ENCODE data around the gene CYB5RL.

The CYB5RL gene

GRCh38 chr1:54207287-54207686, 7.5 kb upstream of the CYB5RL start:
- no peak for DNase-seq (ENCODE audit: low spot score)
- TF ChIP-seq CTCF (IDR thresholded peaks at IDR 0.05; ENCODE audit: extremely low read depth, missing control alignments): no peak

- TF ChIP-seq CTCF (IDR thresholded peaks at IDR 0.05; ENCODE audit: extremely low read depth, missing control alignments): no peak
- no peak for DNase-seq (ENCODE audit: low spot score)
These were observed 4.4 kb upstream of the CYB5RL start for GRCh38 chr1:54204199-54204598.

GRCh38 chr1:54200519-54200997, 728 bp upstream of the CYB5RL start:
- TF ChIP-seq CTCF (IDR thresholded peaks at IDR 0.05; ENCODE audit: extremely low read depth, missing control alignments): no peak
- no peak for DNase-seq (ENCODE audit: low spot score)

GRCh38 chr1:54199151-54199764, 572 bp downstream of the CYB5RL start:
- DNase-seq (ENCODE audit: low spot score): peak; percentile 28
- TF ChIP-seq CTCF (IDR thresholded peaks at IDR 0.05; ENCODE audit: extremely low read depth, missing control alignments): no peak

GRCh38 chr1:54193453-54193852, 6.4 kb downstream of the CYB5RL start:
- no peak for DNase-seq (ENCODE audit: low spot score)
- TF ChIP-seq CTCF (IDR thresholded peaks at IDR 0.05; ENCODE audit: extremely low read depth, missing control alignments): no peak

GRCh38 chr1:54191525-54191924, 8.3 kb downstream of the CYB5RL start:
- no peak for DNase-seq (ENCODE audit: low spot score)
- TF ChIP-seq CTCF (IDR thresholded peaks at IDR 0.05; ENCODE audit: extremely low read depth, missing control alignments): no peak

- no peak for TF ChIP-seq CTCF (IDR thresholded peaks at IDR 0.05; ENCODE audit: extremely low read depth, missing control alignments)
- DNase-seq (ENCODE audit: low spot score): no peak
These were observed 9.3 kb downstream of the CYB5RL start for GRCh38 chr1:54190526-54190925.
